B cell (primary cell): Measurements from ENCODE around the gene PGP. TPM values are rescaled to one million over a fixed set of nuclear protein-coding genes. Genes with fewer than 3 reads are reported as not detected.

ENCODE experiments used
- ATAC-seq: fragments of 200-7000 bp; cut with Tn5 transposase; one replicate; pipeline ENCODE4 v1.10.0; 2021; ENCODE audit warnings: low read depth, mild to moderate bottlenecking, moderate number of reproducible peaks, moderate library complexity
- CTCF ChIA-PET: fragments of 350-600 bp; sonication (Branson Sonifier 250); formaldehyde crosslinking; loops from one replicate; lab custom pipeline; 2021; ENCODE audit warnings: antibody characterized with exemption, inconsistent platforms; lab: Charles Lee
- POLR2A ChIA-PET: fragments of 350-600 bp; sonication (Branson Sonifier 250); formaldehyde crosslinking; loops from one replicate; lab custom pipeline; 2021; ENCODE audit warnings: antibody characterized with exemption; lab: Charles Lee
- DNase-seq: peaks from one replicate; pipeline ENCODE4 v3.0.0; 2013
- H2AFZ ChIP-seq: 2 replicates; pipeline ENCODE4 v1.6.1; 2012; ENCODE audit warnings: mild to moderate bottlenecking, low read depth, low read length; ENCODE audit not compliant: insufficient read depth, poor library complexity, severe bottlenecking
- H3K27ac ChIP-seq, 2 donors: 1 replicate in 1 of 2; 2 replicates in 1 of 2; pipeline ENCODE4 v1.5.1; 2012 to 2013; ENCODE audit warnings: low read length in 2 of 2, mild to moderate bottlenecking in 2 of 2, moderate library complexity in 1 of 2
- H3K27me3 ChIP-seq, 4 experiments: fragments of 200-600 bp in 1 of 4; sonication (generic) in 1 of 4; replicated peaks in 1 of 4; 1 replicate in 2 of 4; 2 replicates in 2 of 4; pipeline versions ENCODE4 v1.6.1 to v1.7.0; 2013 to 2016; ENCODE audit warnings: low read length in 3 of 4, mild to moderate bottlenecking in 2 of 4, mixed read lengths in 1 of 4, moderate library complexity in 1 of 4; ENCODE audit not compliant: insufficient read depth in 4 of 4, control insufficient read depth in 3 of 4; ENCODE audit errors: control extremely low read depth in 1 of 4
- H3K36me3 ChIP-seq, 2 experiments: replicated peaks in 1 of 2; 1 replicate in 1 of 2; 2 replicates in 1 of 2; pipeline versions ENCODE4 v1.6.1 to v1.7.1; 2013; ENCODE audit warnings: low read length in 1 of 2; ENCODE audit not compliant: insufficient read depth in 2 of 2, control insufficient read depth in 1 of 2; ENCODE audit errors: control extremely low read depth in 1 of 2, extremely low read depth in 1 of 2
- H3K4me1 ChIP-seq, 2 donors: fragments of 200-600 bp in 1 of 2; sonication (generic) in 1 of 2; 1 replicate in 1 of 2; 2 replicates in 1 of 2; pipeline versions ENCODE4 v1.5.1 to v1.6.1; 2013 to 2017; ENCODE audit warnings: low read length in 2 of 2; ENCODE audit not compliant: control insufficient read depth in 2 of 2, insufficient read depth in 2 of 2
- H3K4me2 ChIP-seq: replicated peaks from 2 replicates; pipeline ENCODE3; 2012; ENCODE audit warnings: mild to moderate bottlenecking, low read depth, low read length; ENCODE audit not compliant: poor library complexity, severe bottlenecking
- H3K4me3 ChIP-seq, 5 experiments: fragments of 200-600 bp in 1 of 5; sonication (generic) in 1 of 5; 1 replicate in 3 of 5; 2 replicates in 2 of 5; pipeline versions ENCODE4 v1.5.1 to v1.7.0; 2011 to 2016; ENCODE audit warnings: low read length in 4 of 5, mild to moderate bottlenecking in 4 of 5, low read depth in 2 of 5, control low read depth in 1 of 5, moderate library complexity in 1 of 5; ENCODE audit not compliant: insufficient read depth in 1 of 5; ENCODE audit errors: control extremely low read depth in 1 of 5, extremely low read depth in 1 of 5
- H3K79me2 ChIP-seq: fragments of 200-600 bp; sonication (generic); one replicate; pipeline ENCODE4 v1.6.0; 2016; ENCODE audit warnings: low read length; ENCODE audit not compliant: control insufficient read depth, insufficient read depth
- H3K9ac ChIP-seq: fragments of 200-600 bp; sonication (generic); 2 replicates; pipeline ENCODE4 v1.6.1; 2017; ENCODE audit warnings: mild to moderate bottlenecking, low read length, moderate library complexity
- H3K9me3 ChIP-seq, 3 donors: one replicate each; pipeline versions ENCODE4 v1.6.1 to v1.7.1; 2013; ENCODE audit warnings: low read length in 2 of 3; ENCODE audit not compliant: control insufficient read depth in 2 of 3, insufficient read depth in 1 of 3; ENCODE audit errors: control extremely low read depth in 1 of 3
- H4K20me1 ChIP-seq: 2 replicates; pipeline ENCODE4 v1.6.0; 2012; ENCODE audit warnings: mild to moderate bottlenecking, low read length; ENCODE audit not compliant: insufficient read depth, control insufficient read depth, poor library complexity, severe bottlenecking
- H3K27ac Mint-ChIP-seq: one replicate; pipeline ENCODE4 v1.8.0; 2021; ENCODE audit warnings: mixed read lengths
- H3K27me3 Mint-ChIP-seq: one replicate; pipeline ENCODE4 v1.8.0; 2021; ENCODE audit warnings: mixed read lengths
- H3K4me1 Mint-ChIP-seq: one replicate; pipeline ENCODE4 v1.8.0; 2021; ENCODE audit warnings: mixed read lengths
- H3K4me3 Mint-ChIP-seq: one replicate; pipeline ENCODE4 v1.8.0; 2021; ENCODE audit warnings: mixed read lengths
- H3K9me3 Mint-ChIP-seq: one replicate; pipeline ENCODE4 v1.8.0; 2022; ENCODE audit warnings: mixed read lengths; ENCODE audit not compliant: insufficient read depth
- EZH2 ChIP-seq: IDR thresholded peaks from 2 replicates; pipeline ENCODE4 v1.6.1; 2012; ENCODE audit warnings: borderline replicate concordance, low read depth, mild to moderate bottlenecking, moderate library complexity, low read length; ENCODE audit not compliant: insufficient read depth, poor library complexity, severe bottlenecking
- WGBS: methylation state at CpG from one replicate; pipeline ENCODE4 v1.1.5; 2013; ENCODE audit warnings: missing lambda C conversion rate; ENCODE audit not compliant: insufficient coverage; 5-methylcytosine and 5-hydroxymethylcytosine counted together
- intact Hi-C: fragments of 100-400 bp; cut with micrococcal nuclease; formaldehyde crosslinking; loops from one replicate; pipeline ENCODE4 v1.10.0; 2022
- polyA plus RNA-seq: library from polyadenylated mRNA; depleted of rRNA; stranded (reverse); fragments of >200 nt; gene quantifications from 2 replicates; pipeline ENCODE4 v1.2.3, GENCODE V29; 2012
- total RNA-seq, 2 donors: library from RNA; stranded (reverse); fragments of 120-200 nt in 1 of 2; gene quantifications; 1 replicate in 1 of 2; 2 replicates in 1 of 2; pipeline versions ENCODE4 v1.2.3 to v1.2.4, GENCODE V29; 2013 to 2022
- TF ChIP-seq, protein P1 (sequence below): fragments of 200-600 bp; IDR thresholded peaks from one replicate; pipeline ENCODE4 v1.8.0; 2022; ENCODE audit warnings: antibody characterized with exemption, mild to moderate bottlenecking

Gene PGP
- total and polyA plus RNA-seq, 2 donors (not counting 1 experiment from before 2014, with no cell fraction given), result 15.4 to 16.5 TPM

DNA sequence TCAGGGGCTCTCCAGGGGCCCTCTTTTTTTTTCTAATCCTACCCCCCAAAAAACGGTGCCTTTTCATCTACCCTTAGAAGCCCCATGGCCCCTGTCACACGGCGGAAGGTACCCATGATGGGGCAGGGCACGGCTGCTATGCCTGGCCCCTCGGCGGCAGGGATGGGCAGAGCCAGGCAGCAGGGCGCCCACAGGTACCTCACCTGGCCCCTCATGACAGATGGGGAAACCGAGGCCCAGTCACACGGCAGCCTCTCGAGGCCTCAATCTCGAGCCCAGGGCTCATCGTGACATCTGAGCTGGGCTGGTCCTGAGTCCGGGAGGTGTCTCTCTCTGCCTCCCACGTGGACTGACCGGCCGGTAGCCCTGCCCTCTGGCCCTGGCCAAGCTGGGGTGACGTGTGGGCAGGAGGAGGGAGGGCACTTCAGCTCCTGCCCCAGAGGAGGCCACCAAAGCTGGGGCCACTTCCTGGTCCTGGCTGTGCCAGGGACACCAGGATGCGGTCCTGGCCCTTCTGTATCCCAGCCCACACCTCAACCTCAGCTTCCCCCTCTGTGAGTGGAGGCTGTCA is 47.5 kb downstream of the PGP start:
- DNase-seq (no peak), ATAC-seq (no peak)
- H3K79me2 ChIP-seq, result peaks cover 60% of the 10 kb centered on the region
- ChIA-PET POLR2A (no interaction called here), CTCF (interaction anchor here (1.4 kb wide), 1 partner anchor 28 kb away, joined by 3 read pairs; no protein-coding TSS in a partner anchor)
- Mint-ChIP-seq H3K9me3 (no peaks in the 10 kb centered on the region), H3K27ac (no peak overlapping the region), H3K27me3 (no peaks in the 10 kb centered on the region), H3K4me1 (no peaks in the 10 kb centered on the region), H3K4me3 (no peak overlapping the region)
- H3K27me3 ChIP-seq, result no peaks in the 10 kb centered on the region
- no peak overlapping the region for H3K27ac ChIP-seq
- H3K4me2 ChIP-seq, result no peak overlapping the region
- no peak overlapping the region for H3K9ac ChIP-seq
- peaks cover 0 to 26% of the 10 kb centered on the region in 2 experiments for H3K36me3 ChIP-seq
- no peak overlapping the region for H3K4me3 ChIP-seq
- no peak overlapping the region for H2AFZ ChIP-seq
- intact Hi-C loops, result no loop called here
- 98% methylated on average over 18 of the region's 18 CpGs for WGBS
- H3K9me3 ChIP-seq, result peaks cover 0 to 14% (median 0%) of the 10 kb centered on the region in 3 donors
- no peak for TF ChIP-seq EZH2
- TF ChIP-seq, protein P1, sequence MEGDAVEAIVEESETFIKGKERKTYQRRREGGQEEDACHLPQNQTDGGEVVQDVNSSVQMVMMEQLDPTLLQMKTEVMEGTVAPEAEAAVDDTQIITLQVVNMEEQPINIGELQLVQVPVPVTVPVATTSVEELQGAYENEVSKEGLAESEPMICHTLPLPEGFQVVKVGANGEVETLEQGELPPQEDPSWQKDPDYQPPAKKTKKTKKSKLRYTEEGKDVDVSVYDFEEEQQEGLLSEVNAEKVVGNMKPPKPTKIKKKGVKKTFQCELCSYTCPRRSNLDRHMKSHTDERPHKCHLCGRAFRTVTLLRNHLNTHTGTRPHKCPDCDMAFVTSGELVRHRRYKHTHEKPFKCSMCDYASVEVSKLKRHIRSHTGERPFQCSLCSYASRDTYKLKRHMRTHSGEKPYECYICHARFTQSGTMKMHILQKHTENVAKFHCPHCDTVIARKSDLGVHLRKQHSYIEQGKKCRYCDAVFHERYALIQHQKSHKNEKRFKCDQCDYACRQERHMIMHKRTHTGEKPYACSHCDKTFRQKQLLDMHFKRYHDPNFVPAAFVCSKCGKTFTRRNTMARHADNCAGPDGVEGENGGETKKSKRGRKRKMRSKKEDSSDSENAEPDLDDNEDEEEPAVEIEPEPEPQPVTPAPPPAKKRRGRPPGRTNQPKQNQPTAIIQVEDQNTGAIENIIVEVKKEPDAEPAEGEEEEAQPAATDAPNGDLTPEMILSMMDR, result no peak
- H3K4me1 ChIP-seq, result no peaks in the 10 kb centered on the region
- peaks cover 33% of the 10 kb centered on the region for H4K20me1 ChIP-seq

DNA sequence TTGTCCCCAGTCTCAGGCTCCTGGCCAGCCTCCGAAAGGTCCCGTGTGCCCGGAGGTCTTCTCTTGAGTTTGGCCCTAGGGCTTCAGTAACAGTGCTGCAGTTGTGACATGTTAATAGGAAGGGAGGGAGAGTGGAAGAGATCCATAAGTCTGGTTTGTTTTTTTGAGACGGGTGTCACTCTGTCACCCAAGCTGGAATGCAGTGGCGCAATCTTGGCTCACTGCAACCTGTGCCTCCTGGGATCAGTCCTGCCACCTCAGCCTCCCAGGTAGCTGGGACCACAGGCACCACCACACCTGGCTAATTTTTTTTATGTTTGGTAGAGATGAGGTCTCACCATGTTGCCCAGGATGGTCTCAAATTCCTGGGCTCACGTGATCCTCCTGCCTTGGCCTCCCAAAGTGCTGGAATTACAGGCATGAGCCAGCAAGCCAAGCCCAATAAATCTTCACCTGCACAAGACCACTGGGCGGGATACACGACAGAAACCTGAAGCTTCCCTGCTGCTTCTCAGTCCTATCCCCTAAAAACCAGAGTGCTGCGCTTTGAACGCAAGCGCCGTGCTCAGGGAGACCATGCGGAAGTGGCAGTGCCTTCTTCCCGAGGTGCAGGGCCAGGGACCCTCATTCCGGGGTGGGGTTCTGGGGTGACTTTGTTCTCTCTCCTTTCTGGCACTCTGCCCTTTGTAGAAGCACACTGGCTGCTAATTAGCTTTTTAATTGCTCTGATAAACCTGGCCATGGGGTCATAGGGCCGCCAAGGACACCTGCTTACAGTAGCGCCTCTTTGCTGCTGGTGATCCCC is 48.2 kb downstream of the PGP start:
- H3K27ac Mint-ChIP-seq, result no peak overlapping the region
- H3K4me3 Mint-ChIP-seq, result no peak overlapping the region
- no peaks in the 10 kb centered on the region for H3K4me1 Mint-ChIP-seq
- ChIA-PET CTCF (no interaction called here), POLR2A (no interaction called here)
- H3K9ac ChIP-seq, result no peak overlapping the region
- H3K4me1 ChIP-seq, result peaks cover 0 to 3% of the 10 kb centered on the region in 2 donors
- H3K4me3 ChIP-seq, result no peak overlapping the region
- no peak for ATAC-seq
- peaks cover 0 to 26% of the 10 kb centered on the region in 2 experiments for H3K36me3 ChIP-seq
- no peaks in the 10 kb centered on the region for H3K9me3 Mint-ChIP-seq
- H3K4me2 ChIP-seq, result no peak overlapping the region
- 99% methylated on average over 16 of the region's 17 CpGs for WGBS
- TF ChIP-seq, protein P1, result no peak
- H3K27me3 Mint-ChIP-seq, result no peaks in the 10 kb centered on the region
- DNase-seq, result no peak
- H3K27ac ChIP-seq, result no peak overlapping the region
- intact Hi-C loops, result no loop called here
- H3K27me3 ChIP-seq, result no peaks in the 10 kb centered on the region
- no peak overlapping the region for H2AFZ ChIP-seq
- H4K20me1 ChIP-seq, result peaks cover 36% of the 10 kb centered on the region
- H3K9me3 ChIP-seq, result peaks cover 0 to 14% (median 0%) of the 10 kb centered on the region in 3 donors
- peaks cover 60% of the 10 kb centered on the region for H3K79me2 ChIP-seq
